Natural killer cell (primary cell): ENCODE data around the gene RAVER2. TPM values are rescaled to one million over a fixed set of nuclear protein-coding genes. Genes with fewer than 3 reads are reported as not detected.
A peak's percentile ranks its signal among the peaks of the same experiment; 100 is the strongest.

Source experiments
- ATAC-seq, 3 donors: fragments of 150-1000 bp in 2 of 3; fragments of 200-7000 bp in 1 of 3; cut with Tn5 transposase; 1 replicate in 1 of 3; 2 replicates in 2 of 3; pipeline ENCODE4 v1.10.0; 2021; ENCODE audit warnings: mild to moderate bottlenecking in 2 of 3, moderate library complexity in 2 of 3
- DNase-seq, 2 donors: peaks; one replicate each; pipeline versions ENCODE4 v3.0.0 to v3.0.0-alpha.2; 2013 to 2021; ENCODE audit warnings: mixed read lengths in 1 of 2
- H3K27ac ChIP-seq: one replicate; pipeline ENCODE4 v1.5.1; 2013; ENCODE audit warnings: mild to moderate bottlenecking, low read length
- H3K27me3 ChIP-seq: one replicate; pipeline ENCODE4 v1.6.1; 2013; ENCODE audit warnings: low read length; ENCODE audit not compliant: control insufficient read depth, insufficient read depth
- H3K36me3 ChIP-seq: one replicate; pipeline ENCODE4 v1.6.1; 2013; ENCODE audit warnings: low read length; ENCODE audit not compliant: control insufficient read depth, insufficient read depth
- H3K4me1 ChIP-seq: one replicate; pipeline ENCODE4 v1.6.1; 2013; ENCODE audit warnings: low read length; ENCODE audit not compliant: control insufficient read depth, insufficient read depth
- H3K4me3 ChIP-seq: one replicate; pipeline ENCODE4 v1.5.1; 2013; ENCODE audit warnings: low read length
- H3K9me3 ChIP-seq: one replicate; pipeline ENCODE4 v1.6.1; 2013; ENCODE audit warnings: low read length; ENCODE audit not compliant: control insufficient read depth, insufficient read depth
- H3K27ac Mint-ChIP-seq, 2 donors: one replicate each; pipeline ENCODE4 v1.8.0; 2022; ENCODE audit warnings: mild to moderate bottlenecking in 2 of 2, mixed read lengths in 2 of 2, moderate library complexity in 1 of 2
- H3K27me3 Mint-ChIP-seq, 2 donors: one replicate each; pipeline ENCODE4 v1.8.0; 2022; ENCODE audit warnings: low read depth in 2 of 2, mixed read lengths in 2 of 2
- H3K36me3 Mint-ChIP-seq: one replicate; pipeline ENCODE4 v1.8.0; 2022; ENCODE audit warnings: mixed read lengths
- H3K4me1 Mint-ChIP-seq, 2 donors: one replicate each; pipeline ENCODE4 v1.8.0; 2022; ENCODE audit warnings: mixed read lengths in 2 of 2
- H3K4me3 Mint-ChIP-seq: one replicate; pipeline ENCODE4 v1.8.0; 2022; ENCODE audit warnings: mild to moderate bottlenecking, moderate library complexity, mixed read lengths
- H3K9me3 Mint-ChIP-seq, 2 donors: one replicate each; pipeline ENCODE4 v1.8.0; 2022; ENCODE audit warnings: mixed read lengths in 2 of 2
- WGBS: methylation state at CpG from one replicate; pipeline ENCODE4 v1.1.7; 2013; ENCODE audit warnings: missing lambda C conversion rate; ENCODE audit not compliant: insufficient coverage; 5-methylcytosine and 5-hydroxymethylcytosine counted together
- intact Hi-C: fragments of 100-400 bp; cut with micrococcal nuclease; formaldehyde crosslinking; loops from one replicate; pipeline ENCODE4 v1.14.2; 2022
- total RNA-seq, 4 donors: library from RNA; stranded (reverse); fragments of 120-200 nt in 1 of 4; gene quantifications; one replicate each; pipeline versions ENCODE4 v1.2.3 to v1.2.4, GENCODE V29; 2013 to 2022
- TF ChIP-seq, protein P1 (sequence below): fragments of 200-600 bp; IDR thresholded peaks from one replicate; pipeline ENCODE4 v1.8.0; 2022; ENCODE audit warnings: antibody characterized with exemption

The RAVER2 gene
- total RNA-seq, 3 donors from 2014 or later (not counting 1 experiment from before 2014, with no cell fraction given), result 0.82 to 1.4 (median 1.2) TPM

DNA sequence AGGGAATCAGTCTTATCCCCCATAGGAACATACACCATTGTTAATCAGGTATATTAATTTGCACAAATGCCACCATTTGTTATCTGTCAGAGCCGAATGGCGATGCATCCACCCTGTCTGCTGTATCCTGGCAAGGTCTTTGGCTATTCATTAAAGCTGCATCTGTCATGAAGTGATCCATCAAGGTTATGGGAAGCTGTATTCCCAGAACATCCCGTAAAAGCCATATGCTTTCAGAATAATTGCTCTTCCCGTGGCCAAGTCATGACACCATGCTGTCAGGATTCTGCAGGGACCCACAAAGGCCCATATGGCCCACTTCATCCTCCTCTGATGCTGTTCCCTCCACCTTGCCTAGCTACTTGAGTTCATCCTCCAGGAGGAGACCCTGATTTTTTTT, 103.9 kb downstream of the RAVER2 start:
- Mint-ChIP-seq H3K4me1 (peaks cover 18 to 40% of the 10 kb centered on the region in 2 donors), H3K36me3 (peaks cover 11% of the 10 kb centered on the region), H3K4me3 (no peak overlapping the region), H3K27me3 (no peaks in the 10 kb centered on the region), H3K27ac (peak overlapping the region in 1 of 2 donors; percentile 84), H3K9me3 (no peaks in the 10 kb centered on the region)
- H3K4me1 ChIP-seq, result peaks cover 7% of the 10 kb centered on the region
- no peak for ATAC-seq
- no peaks in the 10 kb centered on the region for H3K9me3 ChIP-seq
- DNase-seq, result no peak
- TF ChIP-seq, protein P1, sequence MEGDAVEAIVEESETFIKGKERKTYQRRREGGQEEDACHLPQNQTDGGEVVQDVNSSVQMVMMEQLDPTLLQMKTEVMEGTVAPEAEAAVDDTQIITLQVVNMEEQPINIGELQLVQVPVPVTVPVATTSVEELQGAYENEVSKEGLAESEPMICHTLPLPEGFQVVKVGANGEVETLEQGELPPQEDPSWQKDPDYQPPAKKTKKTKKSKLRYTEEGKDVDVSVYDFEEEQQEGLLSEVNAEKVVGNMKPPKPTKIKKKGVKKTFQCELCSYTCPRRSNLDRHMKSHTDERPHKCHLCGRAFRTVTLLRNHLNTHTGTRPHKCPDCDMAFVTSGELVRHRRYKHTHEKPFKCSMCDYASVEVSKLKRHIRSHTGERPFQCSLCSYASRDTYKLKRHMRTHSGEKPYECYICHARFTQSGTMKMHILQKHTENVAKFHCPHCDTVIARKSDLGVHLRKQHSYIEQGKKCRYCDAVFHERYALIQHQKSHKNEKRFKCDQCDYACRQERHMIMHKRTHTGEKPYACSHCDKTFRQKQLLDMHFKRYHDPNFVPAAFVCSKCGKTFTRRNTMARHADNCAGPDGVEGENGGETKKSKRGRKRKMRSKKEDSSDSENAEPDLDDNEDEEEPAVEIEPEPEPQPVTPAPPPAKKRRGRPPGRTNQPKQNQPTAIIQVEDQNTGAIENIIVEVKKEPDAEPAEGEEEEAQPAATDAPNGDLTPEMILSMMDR, result no peak
- intact Hi-C loops, result no loop called here
- no peaks in the 10 kb centered on the region for H3K27me3 ChIP-seq
- peaks cover 100% of the 10 kb centered on the region for H3K36me3 ChIP-seq
- H3K27ac ChIP-seq, result no peak overlapping the region
- WGBS, result 97% methylated on average over 4 of the region's 4 CpGs
- H3K4me3 ChIP-seq, result no peak overlapping the region

DNA sequence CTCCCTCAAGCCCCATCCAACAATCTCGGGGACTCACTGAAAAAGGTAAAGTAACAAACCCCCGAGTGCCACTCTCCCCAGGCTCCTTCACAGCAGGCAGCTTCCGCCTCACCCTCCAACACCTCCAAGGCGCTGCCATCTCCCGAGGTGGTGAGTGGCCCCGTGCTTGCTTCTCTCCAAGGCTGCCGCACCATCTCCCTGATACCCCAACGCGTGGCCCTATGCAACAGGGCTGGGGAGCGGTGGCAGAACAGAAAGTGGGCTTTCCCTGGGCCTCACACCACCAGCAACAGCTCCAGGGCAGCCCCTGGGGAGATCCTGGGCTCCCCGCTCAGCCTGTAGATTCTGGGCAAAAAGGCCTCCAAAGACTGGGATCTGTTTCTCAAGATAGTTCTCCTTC, 105.1 kb downstream of the RAVER2 start:
- peaks cover 18 to 44% of the 10 kb centered on the region in 2 donors for H3K4me1 Mint-ChIP-seq
- Histone ChIP-seq H3K4me3 (no peak overlapping the region), H3K9me3 (no peaks in the 10 kb centered on the region), H3K36me3 (peaks cover 100% of the 10 kb centered on the region), H3K27me3 (no peaks in the 10 kb centered on the region), H3K27ac (no peak overlapping the region), H3K4me1 (peaks cover 7% of the 10 kb centered on the region)
- TF ChIP-seq, protein P1, result no peak
- no peak for DNase-seq
- intact Hi-C loops, result no loop called here
- H3K27ac Mint-ChIP-seq, result peak overlapping the region; percentile 76 to 84
- WGBS, result 98% methylated on average over 11 of the region's 11 CpGs
- H3K9me3 Mint-ChIP-seq, result no peaks in the 10 kb centered on the region
- H3K36me3 Mint-ChIP-seq, result peaks cover 11% of the 10 kb centered on the region
- no peaks in the 10 kb centered on the region for H3K27me3 Mint-ChIP-seq
- H3K4me3 Mint-ChIP-seq, result no peak overlapping the region
- ATAC-seq, result peak in 1 of 3 donors; percentile 4

DNA sequence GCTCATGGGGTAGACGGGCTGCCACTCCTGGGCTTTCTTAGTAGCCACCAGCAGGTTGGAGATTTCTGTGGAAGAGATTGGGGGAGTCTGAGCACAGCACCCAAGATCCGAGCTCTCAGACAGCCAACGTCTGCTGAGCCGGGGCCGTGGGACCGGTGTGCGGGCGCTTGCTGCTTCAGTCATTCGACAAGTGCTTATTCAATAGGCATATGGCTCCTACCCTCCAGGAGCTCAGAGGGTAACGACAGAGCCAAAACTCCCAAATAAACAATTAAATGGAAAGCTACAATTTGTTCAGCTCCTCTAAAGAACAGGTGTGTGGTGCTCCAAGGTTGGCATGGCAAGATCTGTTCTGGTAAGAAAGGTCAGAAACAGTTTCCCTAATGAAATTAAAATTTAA, 106.0 kb downstream of the RAVER2 start:
- intact Hi-C loops, result no loop called here
- no peaks in the 10 kb centered on the region for H3K9me3 Mint-ChIP-seq
- H3K27me3 Mint-ChIP-seq, result no peaks in the 10 kb centered on the region
- peaks cover 7% of the 10 kb centered on the region for H3K4me1 ChIP-seq
- 97% methylated on average over 10 of the region's 10 CpGs for WGBS
- no peaks in the 10 kb centered on the region for H3K27me3 ChIP-seq
- peaks cover 11% of the 10 kb centered on the region for H3K36me3 Mint-ChIP-seq
- no peak overlapping the region for H3K27ac ChIP-seq
- peak overlapping the region; percentile 76 to 84 for H3K27ac Mint-ChIP-seq
- no peaks in the 10 kb centered on the region for H3K9me3 ChIP-seq
- no peak overlapping the region for H3K4me3 Mint-ChIP-seq
- peaks cover 100% of the 10 kb centered on the region for H3K36me3 ChIP-seq
- TF ChIP-seq, protein P1, result no peak
- peaks cover 18 to 45% of the 10 kb centered on the region in 2 donors for H3K4me1 Mint-ChIP-seq
- no peak for DNase-seq
- ATAC-seq, result no peak
- H3K4me3 ChIP-seq, result no peak overlapping the region

DNA sequence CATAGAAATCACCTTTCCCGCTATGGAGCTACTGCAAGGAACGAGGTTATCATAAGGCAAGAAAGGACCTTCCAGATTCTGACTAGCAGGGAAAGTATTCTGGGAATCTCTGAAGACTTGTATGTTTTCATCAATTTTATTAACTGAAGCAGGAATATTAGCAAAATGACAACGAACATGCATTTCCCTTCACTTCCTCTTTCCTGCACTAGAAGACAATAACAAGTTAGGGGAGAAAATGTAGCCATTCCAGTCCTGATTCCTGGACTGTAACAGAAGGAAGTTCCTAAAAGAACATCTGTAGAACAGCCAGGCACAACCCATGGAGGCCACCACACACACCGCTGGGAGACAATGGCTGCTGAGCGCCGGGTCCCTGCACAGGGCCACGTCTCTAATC, 106.8 kb downstream of the RAVER2 start:
- Mint-ChIP-seq H3K9me3 (no peaks in the 10 kb centered on the region), H3K36me3 (peaks cover 11% of the 10 kb centered on the region), H3K27me3 (no peaks in the 10 kb centered on the region), H3K4me1 (peaks cover 18 to 40% of the 10 kb centered on the region in 2 donors), H3K4me3 (no peak overlapping the region), H3K27ac (peak overlapping the region; percentile 77 to 84)
- intact Hi-C loops, result no loop called here
- no peaks in the 10 kb centered on the region for H3K9me3 ChIP-seq
- peaks cover 100% of the 10 kb centered on the region for H3K36me3 ChIP-seq
- peaks cover 7% of the 10 kb centered on the region for H3K4me1 ChIP-seq
- H3K4me3 ChIP-seq, result no peak overlapping the region
- TF ChIP-seq, protein P1, result no peak
- 88% methylated on average over 7 of the region's 7 CpGs for WGBS
- no peak overlapping the region for H3K27ac ChIP-seq
- H3K27me3 ChIP-seq, result no peaks in the 10 kb centered on the region
- DNase-seq (no peak), ATAC-seq (no peak)
